Measurements from ENCODE around the gene UBE2E1.
"Not testable (repeated sequence)": the region's sequence is repeated elsewhere in the genome, so short reads cannot be mapped to it uniquely, and the experiment has no call there.

UBE2E1 gene

DNA sequence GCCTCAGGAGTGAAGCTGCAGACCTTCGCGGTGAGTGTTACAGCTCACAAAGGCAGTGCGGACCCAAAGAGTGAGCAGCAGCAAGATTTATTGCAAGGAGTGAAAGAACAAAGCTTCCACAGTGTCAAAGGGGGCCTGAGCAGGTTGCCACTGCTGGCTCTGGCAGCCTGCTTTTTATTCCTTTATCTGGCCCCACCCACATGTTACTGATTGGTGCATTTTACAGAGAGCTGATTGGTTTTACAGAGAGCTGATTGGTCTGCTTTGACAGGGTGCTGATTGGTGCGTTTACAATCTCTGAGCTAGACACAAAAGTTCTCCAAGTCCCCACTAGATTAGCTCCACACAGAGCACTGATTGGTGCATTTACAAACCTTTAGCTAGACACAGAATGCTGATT lies 76.2 kb downstream of the UBE2E1 start:
- DNase-seq (ENCODE audit: low spot score): not testable (repeated sequence)

DNA sequence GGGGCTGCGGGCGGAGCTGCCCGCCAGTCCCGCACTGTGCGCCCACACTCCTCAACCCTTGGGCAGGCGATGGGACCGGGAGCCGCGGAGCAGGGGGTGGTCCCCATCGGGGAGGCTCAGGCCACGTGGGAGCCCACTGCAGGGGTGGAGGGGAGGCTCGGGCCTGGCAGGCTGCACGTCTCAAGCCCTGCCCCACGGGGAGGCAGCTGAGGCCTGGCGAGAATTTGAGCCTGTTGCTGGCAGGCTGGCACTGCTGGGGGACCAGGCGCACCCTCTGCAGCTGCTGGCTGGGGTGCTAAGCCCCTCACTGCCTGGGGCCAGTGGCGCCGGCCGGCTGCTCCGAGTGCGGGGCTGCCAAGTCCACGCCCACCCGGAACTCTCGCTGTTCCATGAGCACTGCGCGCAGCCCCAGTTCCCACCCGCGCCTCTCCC lies 76.7 kb downstream of the UBE2E1 start:
- DNase-seq (ENCODE audit: low spot score): no peak

- DNase-seq (ENCODE audit: low spot score): peak; percentile 27
These were observed 78.7 kb downstream of the UBE2E1 start for GRCh38 chr3:23884481-23884880.

- no peak for DNase-seq (ENCODE audit: low spot score)
These were observed 79.5 kb downstream of the UBE2E1 start for GRCh38 chr3:23885210-23885609.

GRCh38 chr3:23886311-23886710 lies 80.6 kb downstream of the UBE2E1 start:
- no peak for DNase-seq (ENCODE audit: low spot score)

DNA sequence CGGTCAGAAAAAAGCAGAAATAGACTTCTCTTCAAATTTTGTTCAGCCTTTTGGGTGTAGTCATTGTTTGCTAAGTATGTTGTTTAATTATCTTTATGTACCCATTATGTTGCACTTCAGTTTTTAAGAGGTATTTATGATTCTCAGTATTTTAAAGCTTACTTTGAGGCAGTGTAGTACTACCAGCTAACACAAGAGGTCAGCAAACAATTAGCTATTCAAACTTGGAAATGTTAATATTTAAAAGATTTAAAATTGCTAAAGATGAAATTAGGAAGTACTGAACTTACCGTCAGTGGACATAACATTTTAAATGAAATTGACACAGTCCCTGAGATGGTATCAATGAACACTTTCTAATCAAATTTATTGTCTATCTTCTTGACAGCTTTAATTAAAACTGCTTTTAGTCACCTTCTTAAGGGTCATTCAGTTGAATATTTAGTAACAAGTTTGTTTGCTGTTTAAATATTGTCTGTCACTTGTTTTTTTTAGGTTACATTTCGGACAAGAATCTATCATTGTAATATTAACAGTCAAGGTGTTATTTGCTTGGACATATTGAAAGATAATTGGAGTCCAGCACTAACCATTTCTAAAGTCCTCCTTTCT lies 83.0 kb downstream of the UBE2E1 start:
- peak; percentile 64 for DNase-seq (ENCODE audit: low spot score)

- DNase-seq (ENCODE audit: low spot score): no peak
These were observed 83.6 kb downstream of the UBE2E1 start for GRCh38 chr3:23889386-23889785.

- no peak for DNase-seq (ENCODE audit: low spot score)
These were observed 84.2 kb downstream of the UBE2E1 start for GRCh38 chr3:23889950-23890349.

DNA sequence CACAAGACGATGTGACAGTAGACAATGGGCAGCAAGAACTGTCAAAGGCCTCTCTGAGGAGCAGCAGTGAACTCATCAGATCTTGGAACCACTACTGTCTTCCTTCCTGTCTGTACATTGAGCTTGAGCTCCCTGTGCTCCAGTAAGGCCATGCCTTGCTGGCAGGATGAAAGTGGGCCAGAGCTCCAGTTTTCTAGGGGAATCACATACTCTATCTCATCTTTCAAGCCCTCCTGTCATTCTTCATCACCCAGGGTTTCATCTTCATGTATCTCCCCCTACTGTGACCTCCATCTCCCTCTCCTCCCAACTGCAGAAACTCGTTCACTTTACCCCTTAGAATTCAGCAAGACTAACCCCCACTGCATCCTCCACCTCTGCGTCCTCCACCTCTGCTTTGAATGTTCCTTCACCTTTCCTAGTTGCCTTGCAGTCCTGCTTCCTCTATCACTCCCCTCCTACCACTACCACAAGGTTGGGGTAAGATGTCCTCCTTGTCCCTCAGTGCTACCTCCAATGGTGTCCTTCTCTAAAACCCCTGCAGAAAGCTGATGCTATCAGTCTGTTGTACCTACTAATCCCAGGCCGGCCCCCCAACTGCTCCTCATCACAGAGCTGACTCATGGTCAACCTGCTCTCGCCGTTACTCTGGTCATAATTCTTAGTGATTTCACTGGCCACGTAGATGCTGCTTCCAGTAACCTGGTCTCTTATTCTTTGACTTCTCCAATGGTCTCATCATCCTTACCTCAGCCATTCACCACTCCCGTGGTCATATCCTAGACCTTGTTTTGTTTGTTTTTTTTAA lies 88.7 kb downstream of the UBE2E1 start:
- no peak for DNase-seq (ENCODE audit: low spot score)

- DNase-seq (ENCODE audit: low spot score): no peak
These were observed 89.4 kb downstream of the UBE2E1 start for GRCh38 chr3:23895181-23895580.

DNA sequence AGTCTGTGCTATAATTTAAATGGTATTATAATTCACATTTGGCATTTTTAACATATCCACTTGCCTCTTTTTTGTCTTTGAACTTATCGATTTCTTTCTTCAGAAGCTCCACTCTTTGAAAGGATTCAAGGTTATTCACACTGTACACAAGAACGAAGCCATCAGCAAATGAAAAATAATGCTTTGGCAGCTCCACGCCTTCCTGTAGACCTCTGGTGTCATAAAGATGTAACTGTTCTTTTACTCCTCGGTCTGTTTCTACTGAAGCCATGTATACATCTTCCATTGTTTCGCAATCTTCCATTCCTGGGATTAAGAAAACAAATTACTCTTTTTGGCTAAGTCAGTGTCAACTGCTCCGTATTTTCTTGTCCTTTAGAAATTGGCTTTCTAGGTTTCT lies 95.0 kb downstream of the UBE2E1 start:
- DNase-seq (ENCODE audit: low spot score): no peak

DNA sequence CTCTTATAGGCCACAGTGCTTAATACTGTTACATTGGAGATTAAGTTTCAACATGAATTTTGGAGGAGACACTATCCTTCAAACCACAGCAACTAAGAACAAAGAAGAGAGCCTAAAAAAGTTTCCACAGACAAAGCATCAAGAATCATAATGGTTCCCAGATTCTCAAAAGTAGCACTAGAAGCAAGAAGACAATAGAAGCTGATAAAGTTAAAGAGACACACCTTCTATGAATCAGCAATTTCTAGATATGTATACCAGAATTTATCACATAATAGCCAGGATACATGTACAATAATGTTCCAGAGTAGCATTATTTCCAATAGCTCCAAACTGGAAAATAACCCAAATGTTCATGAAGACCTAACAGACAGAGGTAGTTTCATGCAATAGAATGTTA lies 98.8 kb downstream of the UBE2E1 start:
- no peak for DNase-seq (ENCODE audit: low spot score)

DNA sequence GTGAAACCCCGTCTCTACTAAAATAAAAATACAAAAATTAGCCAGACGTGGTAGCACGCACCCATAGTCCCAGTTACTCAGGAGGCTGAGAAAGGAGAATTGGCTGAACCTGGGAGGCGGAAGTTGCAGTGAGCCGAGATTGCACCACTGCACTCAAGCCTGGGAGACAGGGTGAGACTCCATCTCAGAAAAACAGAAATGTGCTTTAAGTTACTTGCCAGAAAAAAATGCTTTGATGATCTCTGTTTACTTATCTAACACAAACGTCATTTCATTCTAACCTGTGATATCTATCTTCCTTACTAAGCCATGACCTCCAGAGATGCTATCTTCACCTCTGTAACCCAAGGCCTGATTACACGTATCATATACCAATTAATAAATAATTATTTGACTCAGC lies 103.6 kb downstream of the UBE2E1 start:
- no peak for DNase-seq (ENCODE audit: low spot score)

DNA sequence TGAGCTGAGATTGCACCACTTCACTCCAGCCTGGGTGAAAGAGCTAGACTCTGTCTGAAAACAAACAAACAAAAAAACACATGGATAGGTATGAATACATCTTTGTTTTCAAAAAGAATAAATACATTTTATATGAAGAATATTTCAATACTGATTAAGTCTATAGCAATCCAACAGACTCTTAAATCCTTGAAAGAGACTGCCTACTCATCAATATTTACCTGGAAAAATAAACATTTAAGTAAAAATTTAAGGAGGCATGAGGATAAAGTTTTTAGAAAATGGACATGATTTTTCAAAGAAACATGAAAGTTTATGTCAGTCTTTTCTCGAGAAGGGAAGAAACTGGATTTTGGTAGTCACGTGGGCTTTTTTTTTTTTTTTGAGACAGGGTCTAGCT lies 105.6 kb downstream of the UBE2E1 start:
- DNase-seq (ENCODE audit: low spot score): no peak

GRCh38 chr3:23912335-23912734 lies 106.6 kb downstream of the UBE2E1 start:
- DNase-seq (ENCODE audit: low spot score): not testable (repeated sequence)

DNA sequence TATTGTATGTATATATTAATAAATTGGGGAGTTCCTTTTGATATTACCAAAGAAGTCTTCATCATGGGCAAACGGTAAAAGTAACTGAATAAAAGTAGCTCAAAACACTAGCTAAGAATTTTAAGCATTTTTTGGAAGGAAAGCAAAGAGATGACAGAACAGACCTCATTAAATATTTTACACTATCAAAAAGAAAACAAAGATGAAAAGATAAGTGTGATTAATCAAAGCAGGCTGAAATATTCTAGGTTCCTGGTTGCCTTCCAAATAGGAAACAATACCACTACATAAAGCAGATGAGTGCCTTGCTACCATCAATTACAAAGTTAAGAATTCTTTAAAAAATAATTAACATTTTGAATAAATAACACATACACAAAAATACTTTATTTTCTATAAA lies 107.4 kb downstream of the UBE2E1 start:
- no peak for DNase-seq (ENCODE audit: low spot score)

GRCh38 chr3:23913873-23914743 lies 108.4 kb downstream of the UBE2E1 start:
- DNase-seq (ENCODE audit: low spot score): no peak

- no peak for DNase-seq (ENCODE audit: low spot score)
These were observed 109.9 kb downstream of the UBE2E1 start for GRCh38 chr3:23915537-23916108.

- DNase-seq (ENCODE audit: low spot score): peak; percentile 19
These were observed 110.6 kb downstream of the UBE2E1 start for GRCh38 chr3:23916152-23916885.

DNA sequence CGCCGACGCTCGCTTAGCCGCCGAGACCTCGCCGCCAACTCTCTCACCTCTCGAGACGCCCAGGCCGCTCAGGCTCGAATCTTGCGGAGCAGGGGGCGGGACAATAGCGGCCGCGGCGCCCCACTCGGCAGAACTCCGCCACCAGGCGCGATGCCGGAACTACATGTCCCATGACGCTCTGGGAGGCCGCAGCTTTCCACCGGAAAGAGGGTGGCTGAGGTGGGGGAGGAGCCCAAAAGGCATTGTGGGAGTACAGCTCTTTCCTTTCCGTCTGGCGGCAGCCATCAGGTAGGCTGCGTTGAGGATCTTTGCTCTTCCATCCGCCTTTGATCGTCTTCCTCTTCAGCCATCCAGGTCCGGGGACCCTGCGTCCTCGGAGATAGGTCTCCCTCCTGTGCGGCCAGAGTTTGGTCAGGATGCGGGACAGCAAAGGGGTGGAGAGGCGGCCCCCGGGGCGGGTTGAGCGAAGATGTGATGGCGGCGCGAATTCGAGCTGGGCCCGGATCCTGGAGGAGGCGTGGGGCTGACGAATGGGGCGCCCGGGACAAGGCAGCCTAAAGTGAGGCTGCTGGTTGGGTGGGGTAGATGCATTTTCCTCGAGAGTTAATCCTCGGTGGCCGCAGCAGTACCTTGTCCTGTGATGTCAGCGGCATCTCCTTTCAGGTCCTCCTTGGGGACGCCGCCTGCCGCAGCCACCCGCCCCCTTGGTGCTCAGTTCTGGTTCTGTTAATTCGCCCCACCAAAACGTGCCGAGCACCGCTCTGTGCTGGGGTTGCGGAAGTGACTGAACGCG lies 111.3 kb downstream of the UBE2E1 start, which contains the start of the genes NKIRAS1 and RPL15:
Gene NKIRAS1 (minus strand): TSS at position 105 of the 793 bp plus-strand sequence. CDS start 6,086 bp downstream, outside the sequence.
Gene RPL15 (plus strand): TSS at position 247 of the 793 bp plus-strand sequence. CDS start 728 bp downstream, outside the sequence.
- peak; percentile 98 for DNase-seq (ENCODE audit: low spot score)
